Esophagus muscularis mucosa (tissue), 3 donors: ENCODE results near the gene PRKAR1B.

Source experiments
- POLR2A ChIP-seq: fragments of 450-650 bp; IDR thresholded peaks from one replicate; pipeline ENCODE4 v1.6.1; 2017; ENCODE audit warnings: antibody characterized with exemption, moderate library complexity, mild to moderate bottlenecking, low read depth
- POLR2AphosphoS5 ChIP-seq, 2 donors: sonication (generic); formaldehyde crosslinking; IDR thresholded peaks; one replicate each; pipeline ENCODE4 v1.6.1; 2017; ENCODE audit warnings: antibody characterized with exemption in 2 of 2
- TF ChIP-seq, protein P1 (sequence below), 3 experiments: fragments of 200-600 bp in 2 of 3; fragments of 450-650 bp in 1 of 3; sonication (generic) in 2 of 3; IDR thresholded peaks; one replicate each; pipeline ENCODE4 v1.5.1; 2017 to 2019; ENCODE audit warnings: antibody characterized with exemption in 3 of 3, mild to moderate bottlenecking in 2 of 3, moderate library complexity in 1 of 3

DNA sequence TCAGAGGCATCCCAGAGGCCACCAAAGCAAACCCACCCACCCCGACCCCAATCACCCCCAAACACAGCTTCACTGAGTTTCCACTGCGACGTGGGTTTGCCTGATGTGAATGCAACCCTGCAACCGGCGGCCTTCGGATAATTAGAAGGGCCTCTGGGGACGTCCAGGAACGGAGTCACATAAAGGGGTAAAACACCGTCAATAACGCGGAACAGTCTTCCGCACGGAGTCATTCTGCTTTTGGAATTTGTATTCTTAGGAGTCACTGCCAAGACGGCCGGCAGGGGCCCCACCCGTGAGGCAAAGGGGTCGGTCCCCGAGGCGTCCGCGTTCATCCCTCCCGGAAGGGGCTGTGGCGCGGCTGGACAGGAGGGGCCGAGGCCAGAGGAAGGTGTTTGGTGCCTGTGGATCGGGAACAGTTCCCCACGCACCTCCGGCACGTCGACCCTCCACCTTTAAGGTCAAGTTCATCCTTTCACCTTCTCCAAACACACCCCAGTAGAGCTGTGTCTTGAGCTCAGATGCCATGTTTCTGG is 170.7 kb downstream of the PRKAR1B start:
- TF ChIP-seq, protein P1, sequence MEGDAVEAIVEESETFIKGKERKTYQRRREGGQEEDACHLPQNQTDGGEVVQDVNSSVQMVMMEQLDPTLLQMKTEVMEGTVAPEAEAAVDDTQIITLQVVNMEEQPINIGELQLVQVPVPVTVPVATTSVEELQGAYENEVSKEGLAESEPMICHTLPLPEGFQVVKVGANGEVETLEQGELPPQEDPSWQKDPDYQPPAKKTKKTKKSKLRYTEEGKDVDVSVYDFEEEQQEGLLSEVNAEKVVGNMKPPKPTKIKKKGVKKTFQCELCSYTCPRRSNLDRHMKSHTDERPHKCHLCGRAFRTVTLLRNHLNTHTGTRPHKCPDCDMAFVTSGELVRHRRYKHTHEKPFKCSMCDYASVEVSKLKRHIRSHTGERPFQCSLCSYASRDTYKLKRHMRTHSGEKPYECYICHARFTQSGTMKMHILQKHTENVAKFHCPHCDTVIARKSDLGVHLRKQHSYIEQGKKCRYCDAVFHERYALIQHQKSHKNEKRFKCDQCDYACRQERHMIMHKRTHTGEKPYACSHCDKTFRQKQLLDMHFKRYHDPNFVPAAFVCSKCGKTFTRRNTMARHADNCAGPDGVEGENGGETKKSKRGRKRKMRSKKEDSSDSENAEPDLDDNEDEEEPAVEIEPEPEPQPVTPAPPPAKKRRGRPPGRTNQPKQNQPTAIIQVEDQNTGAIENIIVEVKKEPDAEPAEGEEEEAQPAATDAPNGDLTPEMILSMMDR (IDR thresholded peaks at IDR 0.05): no peak
- no peak for TF ChIP-seq POLR2AphosphoS5 (IDR thresholded peaks at IDR 0.05)
- TF ChIP-seq POLR2A: no peak
